ENCODE data around the gene PPP2R5E.
"Not testable (repeated sequence)": the region's sequence is repeated elsewhere in the genome, so short reads cannot be mapped to it uniquely, and the experiment has no call there.

PPP2R5E gene

DNA sequence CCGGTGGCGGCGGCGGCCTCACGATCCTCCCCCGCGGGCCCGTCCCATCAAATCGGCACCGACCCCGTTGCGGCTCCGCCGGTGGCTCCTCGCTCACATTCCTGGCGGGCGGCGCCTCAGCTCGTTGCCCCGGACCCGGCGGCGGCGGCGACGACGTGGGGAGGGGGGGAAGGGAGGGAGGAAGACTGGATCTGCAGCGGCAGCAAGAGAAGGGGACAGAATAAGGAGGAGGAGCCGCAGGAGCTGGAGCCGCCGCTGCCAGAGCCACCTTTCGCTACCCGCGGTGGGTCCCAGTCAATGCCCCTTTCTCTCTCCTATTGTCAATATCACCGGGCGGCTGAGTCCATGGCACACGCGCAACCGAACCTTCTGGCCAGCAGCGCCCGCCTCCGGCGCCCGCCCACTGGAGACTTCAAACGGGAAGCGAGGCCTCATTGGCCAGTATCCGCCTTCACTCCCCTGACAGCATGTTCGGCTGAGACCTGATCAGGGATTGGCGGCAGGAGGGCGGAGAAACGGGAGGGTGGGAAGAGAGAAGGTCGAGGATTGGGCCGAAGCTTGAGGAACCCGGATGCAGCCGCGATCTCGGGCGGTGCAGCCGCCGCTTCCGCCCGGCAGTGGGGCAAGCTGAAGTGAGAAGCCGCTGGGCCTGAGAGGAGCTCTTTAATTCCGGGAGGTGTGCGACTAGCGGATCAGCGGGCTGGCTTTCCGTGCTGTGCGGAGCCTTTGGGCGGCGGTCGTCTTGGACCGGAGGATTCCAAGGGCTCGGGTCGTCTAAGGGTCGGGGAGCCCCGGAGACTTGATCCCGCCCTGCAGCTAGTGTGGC is at the start of gene PPP2R5E:
TSS of gene PPP2R5E (minus strand) at position 378 of the 826 bp plus-strand sequence. CDS start 3,692 bp downstream, outside the sequence.
- DNase-seq (ENCODE audit: low read depth) = peak; percentile 97

- not testable (repeated sequence) for DNase-seq (ENCODE audit: low read depth)
Measured at GRCh38 chr14:63583046-63583445, 39.9 kb upstream of the PPP2R5E start.

GRCh38 chr14:63581491-63581890 is 38.3 kb upstream of the PPP2R5E start:
- DNase-seq (ENCODE audit: low read depth) = no peak

DNA sequence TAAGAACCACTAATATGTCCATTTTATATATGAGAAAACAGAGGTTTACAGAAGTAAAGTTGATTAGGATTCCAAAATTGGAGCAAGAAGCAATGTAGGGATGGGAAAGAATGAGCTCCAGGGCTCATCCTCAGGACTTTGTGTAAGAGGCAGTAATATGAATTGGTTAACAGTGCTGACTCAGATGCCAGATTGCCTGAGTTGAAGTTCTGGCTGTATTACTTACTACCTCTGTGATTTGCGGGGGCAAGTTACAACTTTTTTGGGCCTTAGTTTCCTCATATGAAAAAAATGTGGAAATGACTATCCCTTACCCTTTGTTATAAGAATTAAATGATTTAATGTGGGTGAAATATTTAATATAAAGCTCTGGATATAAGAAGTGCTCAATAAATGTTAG is 35.1 kb upstream of the PPP2R5E start:
- DNase-seq (ENCODE audit: low read depth) = no peak

- DNase-seq (ENCODE audit: low read depth) = no peak
Measured at GRCh38 chr14:63573581-63573980, 30.4 kb upstream of the PPP2R5E start.

- no peak for DNase-seq (ENCODE audit: low read depth)
Measured at GRCh38 chr14:63565448-63565847, 22.3 kb upstream of the PPP2R5E start.

- no peak for DNase-seq (ENCODE audit: low read depth)
Measured at GRCh38 chr14:63564318-63564717, 21.1 kb upstream of the PPP2R5E start.

DNA sequence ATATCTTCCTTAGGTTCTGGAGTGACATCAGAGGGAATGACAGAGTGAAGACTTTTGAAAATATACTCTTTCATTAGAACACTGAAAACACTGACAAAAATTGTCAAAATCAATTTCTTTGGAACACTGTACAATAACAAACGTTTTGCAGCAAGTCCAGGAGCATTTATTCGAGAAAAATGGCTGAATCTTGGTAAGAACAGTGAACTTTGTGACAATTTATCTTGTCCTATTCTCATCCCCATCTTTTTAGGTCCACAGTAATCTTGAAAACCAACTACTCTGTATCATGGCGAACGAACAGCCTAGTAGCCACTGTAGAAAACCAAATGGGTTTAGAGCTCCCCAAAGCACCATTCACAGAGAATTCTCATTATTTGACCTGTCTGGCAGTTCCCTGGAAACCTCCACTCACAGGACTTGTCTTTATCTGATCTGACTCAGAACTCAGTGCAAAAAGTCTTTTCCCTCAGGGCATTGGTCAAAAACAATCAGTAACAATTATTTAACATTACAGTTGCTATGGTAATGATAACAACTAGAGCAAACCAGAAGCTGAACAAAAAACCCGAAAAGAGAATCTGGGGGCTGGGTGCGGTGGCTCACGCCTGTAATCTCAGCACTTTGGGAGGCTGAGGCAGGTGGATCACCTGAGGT is 20.3 kb upstream of the PPP2R5E start:
- no peak for DNase-seq (ENCODE audit: low read depth)

DNA sequence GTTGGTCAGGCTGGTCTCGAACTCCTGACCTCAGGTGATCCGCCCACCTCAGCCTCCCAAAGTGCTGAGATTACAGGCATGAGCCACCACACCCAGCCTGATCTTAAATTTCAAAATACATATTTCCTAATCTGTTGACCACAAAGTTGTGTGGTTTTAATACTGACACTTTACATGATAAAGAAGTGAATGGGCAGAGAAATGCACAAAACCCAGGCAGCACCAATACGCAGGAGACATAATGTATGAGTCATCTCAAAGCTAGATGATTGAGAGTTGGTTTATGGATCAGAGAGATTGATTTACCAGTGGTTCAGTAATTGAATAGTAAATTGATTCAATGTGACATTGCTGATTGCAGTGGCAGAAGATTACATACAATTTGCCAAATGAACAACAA is 19.2 kb upstream of the PPP2R5E start:
- DNase-seq (ENCODE audit: low read depth) = no peak

GRCh38 chr14:63555572-63555971 is 12.4 kb upstream of the PPP2R5E start:
- DNase-seq (ENCODE audit: low read depth) = no peak

- DNase-seq (ENCODE audit: low read depth) = no peak
Measured at GRCh38 chr14:63551332-63551731, 8.2 kb upstream of the PPP2R5E start.

DNA sequence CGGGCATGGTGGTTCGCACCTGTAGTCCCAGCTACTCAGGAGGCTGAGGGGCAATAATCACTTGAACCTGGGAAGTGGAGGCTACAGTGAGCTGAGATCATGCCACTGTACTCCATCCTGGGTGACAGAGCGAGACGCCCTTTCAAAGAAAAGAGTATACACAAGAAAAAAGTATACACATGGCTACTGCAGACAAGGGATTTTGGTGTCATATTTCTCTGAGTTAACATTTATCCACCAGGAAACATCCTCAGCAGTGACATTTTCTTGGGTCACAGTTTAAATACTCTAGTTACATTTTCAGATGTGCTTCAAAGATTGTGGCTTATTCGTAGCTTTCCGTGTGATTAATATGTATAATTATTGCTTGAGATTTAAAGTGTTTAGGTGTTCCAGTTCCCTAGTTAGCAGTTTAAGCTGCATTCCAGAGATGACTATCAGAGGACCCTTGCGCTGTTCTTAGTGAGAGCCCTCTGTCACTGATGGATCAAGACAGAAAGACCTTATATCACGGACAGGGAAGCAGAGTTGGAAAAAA is 4.7 kb upstream of the PPP2R5E start:
- no peak for DNase-seq (ENCODE audit: low read depth)

DNA sequence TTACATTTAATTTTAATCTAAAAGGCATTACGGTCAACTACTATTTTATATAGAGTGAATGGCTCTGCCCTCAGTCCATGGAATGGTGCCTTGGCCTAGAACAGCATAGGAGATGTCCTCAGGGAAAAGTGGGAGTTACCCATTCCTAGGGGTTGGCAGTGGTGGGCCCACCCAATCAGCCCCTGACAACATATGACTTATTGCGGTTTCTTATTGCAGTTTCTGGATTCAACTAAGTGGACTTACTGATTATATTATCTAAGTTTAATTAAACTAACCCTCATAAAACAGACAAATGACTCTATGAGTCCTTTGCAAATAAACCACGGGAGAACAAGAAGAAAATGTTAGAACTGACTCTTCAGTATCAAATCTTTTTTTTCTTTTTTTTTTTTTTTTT is 2.3 kb upstream of the PPP2R5E start:
- DNase-seq (ENCODE audit: low read depth) = no peak

GRCh38 chr14:63544591-63545299 is 1.6 kb upstream of the PPP2R5E start:
- DNase-seq (ENCODE audit: low read depth) = no peak

DNA sequence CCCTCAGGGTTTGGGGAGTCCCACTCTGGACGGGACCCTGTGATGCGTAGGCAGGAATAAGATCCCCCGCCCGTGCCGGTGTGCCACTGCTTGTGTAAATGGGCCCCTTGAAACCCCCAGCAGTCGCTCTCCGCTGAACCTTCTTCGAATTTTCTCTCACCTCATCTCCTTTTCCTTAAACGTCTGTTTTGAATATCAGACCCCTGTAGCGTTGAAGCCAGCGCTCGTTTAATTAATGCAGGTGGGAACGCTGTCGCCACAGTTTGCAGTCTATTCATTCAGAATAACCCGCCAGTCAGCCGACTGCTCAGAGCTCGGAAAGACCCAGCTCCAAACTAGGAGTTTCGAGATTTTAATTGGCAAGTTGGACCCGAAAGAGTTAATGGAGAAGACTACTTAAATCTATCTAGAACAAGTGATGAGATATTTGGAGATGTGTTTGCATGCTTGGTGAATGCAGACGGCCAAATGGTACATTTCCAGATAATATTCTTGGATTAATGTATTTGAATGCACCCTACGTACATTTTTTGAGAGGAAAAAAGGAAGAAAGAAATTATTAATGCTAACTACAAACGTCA is 739 bp upstream of the PPP2R5E start:
- no peak for DNase-seq (ENCODE audit: low read depth)

DNA sequence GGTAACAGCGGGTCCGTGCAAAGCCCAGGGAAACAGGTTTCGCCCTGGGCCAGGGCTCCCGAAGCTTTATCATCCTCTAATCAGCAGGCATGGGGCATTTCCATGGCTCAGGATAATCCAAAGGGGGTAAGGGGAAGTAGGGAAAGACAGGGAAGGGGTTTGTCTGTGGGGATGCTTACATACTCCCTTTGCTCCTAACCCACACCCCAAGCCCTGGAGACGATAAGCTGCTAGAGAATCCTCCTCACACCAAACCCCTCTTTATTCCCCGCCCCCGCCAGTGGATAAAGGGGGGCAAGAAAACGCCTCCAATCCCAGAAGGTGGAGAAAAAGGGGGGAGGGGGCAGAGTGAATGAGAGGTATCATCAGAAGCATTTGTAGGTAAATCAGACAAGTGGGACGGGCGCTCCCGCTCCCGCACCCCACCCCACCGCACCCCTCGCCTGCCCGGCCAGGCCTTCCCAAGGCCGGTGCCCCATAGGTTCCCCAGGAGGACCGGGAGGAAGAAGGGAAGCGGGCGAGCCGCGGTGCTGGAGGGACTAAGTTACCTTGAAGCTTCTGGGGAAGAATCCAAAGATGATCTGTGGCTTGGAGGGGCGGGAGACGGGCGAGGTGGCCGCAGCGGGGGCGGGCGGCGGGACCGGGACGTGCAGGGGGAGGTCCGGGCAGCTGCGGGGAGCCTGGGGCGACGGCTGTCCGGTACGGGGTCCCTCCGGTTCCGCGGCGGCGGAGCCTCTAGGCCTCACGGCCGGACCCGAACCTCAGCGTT is 762 bp downstream of the PPP2R5E start:
- no peak for DNase-seq (ENCODE audit: low read depth)

DNA sequence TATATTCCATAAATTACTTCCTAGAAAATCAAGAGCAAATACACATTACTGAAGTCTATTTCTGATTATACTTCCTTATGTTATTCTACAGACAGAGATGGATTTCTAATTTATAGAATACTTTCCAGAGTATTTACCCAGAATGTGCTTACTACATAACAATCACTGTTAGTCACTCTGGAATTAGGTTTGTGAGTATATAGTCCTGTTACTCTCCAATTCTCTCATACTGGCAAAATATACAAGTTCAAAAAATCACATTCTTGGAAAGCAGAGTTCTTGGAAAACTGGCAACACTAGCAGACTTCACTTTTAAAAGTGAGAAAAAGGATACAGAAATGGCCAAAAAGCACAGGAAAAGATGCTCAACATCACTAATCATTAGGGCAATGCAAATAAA is 7.3 kb downstream of the PPP2R5E start:
- no peak for DNase-seq (ENCODE audit: low read depth)

DNA sequence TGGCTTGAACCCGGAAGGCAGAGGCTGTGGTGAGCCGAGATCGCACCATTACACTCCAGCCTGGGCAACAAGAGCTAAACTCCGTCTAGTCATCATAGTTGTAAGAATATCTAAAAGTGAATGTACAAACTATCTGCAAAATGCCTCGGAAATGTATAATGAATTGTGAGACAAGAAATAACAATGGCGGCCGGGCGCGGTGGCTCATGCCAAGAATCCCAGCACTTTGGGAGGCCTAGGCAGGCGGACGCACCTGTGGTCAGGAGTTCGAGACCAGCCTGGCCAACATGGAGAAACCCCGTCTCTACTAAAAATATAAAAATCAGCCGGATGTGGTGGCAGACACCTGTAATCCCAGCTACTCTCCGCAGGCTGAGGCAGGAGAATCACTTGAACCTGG is 9.7 kb downstream of the PPP2R5E start:
- no peak for DNase-seq (ENCODE audit: low read depth)

DNA sequence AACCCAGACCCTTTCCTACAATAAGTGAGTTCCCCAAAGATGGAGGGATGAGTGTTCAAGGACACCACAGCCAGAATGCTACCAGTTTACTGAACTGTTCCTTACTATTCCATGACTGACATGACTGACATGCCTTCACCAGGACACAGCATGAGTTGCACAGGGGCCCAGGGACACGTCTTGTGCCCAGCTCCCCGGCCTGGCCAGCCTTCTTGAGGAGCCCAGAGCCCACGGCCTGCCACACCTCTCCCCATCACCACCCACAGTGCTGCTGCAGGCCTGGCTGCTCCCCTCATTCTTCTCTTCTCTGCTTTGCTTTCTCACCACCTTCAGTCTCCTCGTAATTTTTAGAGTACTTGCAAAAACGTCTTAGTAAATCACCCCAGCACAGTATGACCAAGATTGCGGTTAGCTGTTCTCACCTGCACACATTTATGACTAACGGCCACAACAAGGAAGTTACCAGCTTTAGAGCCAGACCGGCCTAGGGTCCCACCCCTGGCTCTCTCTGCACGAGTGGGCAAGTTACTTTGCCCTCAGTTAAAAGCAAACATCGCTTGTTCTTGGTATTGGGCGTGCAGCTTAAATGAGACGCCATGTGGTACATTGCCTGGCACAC is 18.5 kb downstream of the PPP2R5E start:
- no peak for DNase-seq (ENCODE audit: low read depth)

DNA sequence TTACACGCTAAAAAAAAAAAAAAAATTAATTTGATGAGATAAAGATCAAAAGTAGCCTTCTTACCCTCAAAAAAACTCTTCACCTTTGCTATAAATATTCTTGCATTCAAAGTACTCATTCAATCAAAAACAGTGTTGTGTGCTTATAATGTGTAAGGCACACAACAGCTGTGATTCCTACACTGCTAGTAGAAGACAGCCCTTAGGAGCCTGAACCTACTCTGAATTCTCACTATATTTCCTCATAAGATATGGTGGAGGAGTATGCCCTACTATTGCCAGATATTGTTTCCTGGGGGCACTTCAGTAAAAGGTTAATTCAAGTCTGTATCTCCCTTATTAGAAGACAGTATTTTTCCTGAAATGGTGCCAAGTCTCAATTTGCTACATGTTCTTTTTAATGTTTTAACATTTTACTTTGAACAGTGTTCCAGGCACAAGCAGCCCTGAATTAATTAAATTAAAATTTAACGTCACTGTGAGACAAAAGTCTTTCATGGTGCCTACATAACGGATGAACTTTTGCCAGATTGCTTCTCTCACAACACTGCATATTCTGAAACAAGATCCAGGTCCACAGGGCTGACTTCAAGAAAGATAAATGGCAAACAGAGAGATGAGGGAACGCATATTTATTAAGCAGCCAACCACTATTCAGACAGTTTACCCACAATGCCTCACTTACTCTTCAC is 19.3 kb downstream of the PPP2R5E start:
- no peak for DNase-seq (ENCODE audit: low read depth)

Measured in fibroblast of the conjunctiva (primary cell).